GM21515 (cell line): ENCODE data around the gene USP3.
"Not testable (repeated sequence)": the region's sequence is repeated elsewhere in the genome, so short reads cannot be mapped to it uniquely, and the experiment has no call there.

Experiments used
- ATAC-seq: cut with Tn5 transposase; IDR thresholded peaks from one replicate; pipeline ENCODE4 v1.9.1; 2021; ENCODE audit not compliant: unreplicated experiment

USP3 gene

DNA sequence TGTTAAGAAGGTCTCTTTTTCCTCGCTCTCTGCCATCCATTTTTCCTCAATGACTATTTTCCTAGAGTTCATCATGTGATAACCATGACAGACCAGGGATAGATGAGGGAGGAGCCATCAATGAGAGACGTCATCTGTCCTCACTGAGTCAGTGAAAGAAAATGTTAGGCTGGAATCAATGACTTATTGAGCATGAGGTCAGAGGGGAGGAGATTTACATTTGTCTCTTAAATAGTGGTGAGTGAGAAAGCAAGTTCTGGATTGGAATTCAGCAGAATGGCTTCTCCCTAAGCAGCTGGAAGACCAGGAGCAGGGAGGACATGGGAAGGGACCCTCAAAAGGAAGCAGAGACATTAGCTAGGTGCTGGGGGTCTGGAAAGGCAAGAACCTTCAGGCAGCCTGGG, 28.2 kb upstream of the USP3 start:
- ATAC-seq = no peak

DNA sequence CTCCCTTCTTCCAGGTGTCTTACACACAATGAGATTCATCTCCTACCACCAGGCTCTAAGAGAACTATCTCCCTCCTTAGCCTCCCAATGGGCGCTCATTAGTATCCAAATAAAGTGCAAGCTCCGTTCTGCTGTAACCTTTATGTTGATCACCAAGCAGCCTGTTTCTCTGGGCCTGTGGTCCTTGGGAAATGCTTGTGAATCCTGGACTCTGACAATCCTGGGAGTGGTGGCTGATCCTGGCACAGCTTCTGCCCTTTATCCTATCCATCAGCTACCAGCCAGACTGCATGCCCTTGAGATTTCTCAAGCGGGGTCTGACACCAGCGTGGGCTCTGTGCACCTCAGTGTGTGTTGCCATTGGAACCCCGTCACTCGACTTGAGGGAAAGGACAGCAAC, 26.1 kb upstream of the USP3 start:
- no peak for ATAC-seq

DNA sequence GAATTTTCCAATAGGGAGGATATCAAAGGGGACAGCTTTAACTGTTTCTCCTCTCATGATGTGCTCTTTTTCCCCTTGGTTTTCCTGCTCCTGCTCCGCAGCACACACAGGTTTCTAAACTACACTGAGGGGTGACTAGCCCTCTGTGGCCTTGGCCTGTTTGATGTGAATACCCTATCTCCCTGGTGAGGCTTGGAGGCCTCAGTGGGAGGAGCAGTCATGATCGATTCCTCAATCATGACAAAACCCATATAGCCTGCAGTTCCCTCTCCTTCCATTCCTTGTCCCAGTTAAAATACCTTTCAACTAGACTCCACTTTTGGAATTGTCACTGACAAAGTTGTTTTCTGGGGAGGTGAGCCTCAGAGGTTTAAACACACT, 24.0 kb upstream of the USP3 start:
- ATAC-seq = no peak

DNA sequence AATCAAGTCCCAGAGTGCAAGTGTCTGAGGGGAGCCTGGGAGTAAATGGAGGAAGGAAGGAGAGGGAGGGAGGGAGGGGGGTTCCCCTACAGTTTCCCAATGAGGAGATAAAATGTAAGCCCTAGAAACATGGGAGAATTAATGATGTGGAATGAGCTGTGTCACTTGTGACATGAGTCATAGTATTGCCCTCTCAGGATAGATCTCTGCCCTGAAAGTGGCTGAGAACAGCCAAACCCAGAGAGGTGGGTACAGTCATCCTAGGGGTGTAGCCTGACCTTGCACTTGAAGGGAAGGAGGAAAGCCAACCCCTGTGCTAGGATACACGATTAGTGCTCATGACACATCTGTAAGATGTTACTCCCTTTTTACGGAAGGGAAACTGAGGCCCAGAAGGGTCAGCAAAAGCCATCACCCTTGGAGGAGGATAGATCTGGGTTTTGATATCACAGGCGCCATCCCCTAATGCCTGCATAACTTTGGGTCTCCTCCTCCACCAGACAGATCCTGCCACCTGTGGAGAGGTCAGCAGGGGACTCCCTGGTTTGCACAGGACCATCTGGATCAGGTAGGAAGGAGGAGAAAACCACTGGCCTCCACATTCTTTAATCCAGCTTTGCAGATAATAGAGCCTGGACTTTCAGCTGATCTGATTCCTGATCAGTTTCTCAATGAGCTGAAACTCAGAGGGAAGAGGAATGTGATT, 23.1 kb upstream of the USP3 start:
- ATAC-seq = no peak

DNA sequence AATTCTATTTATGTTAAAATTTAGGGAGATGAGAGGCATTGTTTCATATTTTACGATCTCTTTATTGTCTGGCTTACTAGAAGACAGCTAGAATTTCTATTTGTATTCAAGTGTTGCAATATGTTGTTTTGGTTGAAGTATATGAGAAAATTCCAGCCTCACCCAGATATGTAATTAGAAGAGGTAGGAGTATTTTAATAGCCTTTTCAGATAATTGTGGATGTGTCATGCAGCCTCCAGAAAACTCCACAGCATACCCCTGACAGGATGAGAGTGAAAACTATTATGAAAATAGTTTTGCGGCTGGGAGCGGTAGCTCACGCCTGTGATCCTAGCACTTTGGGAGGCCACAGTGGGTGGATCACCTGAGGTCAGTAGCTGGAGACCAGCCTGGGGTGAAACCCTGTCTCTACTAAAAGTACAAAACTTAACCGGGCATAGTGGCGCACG, 21.5 kb upstream of the USP3 start:
- ATAC-seq = no peak

DNA sequence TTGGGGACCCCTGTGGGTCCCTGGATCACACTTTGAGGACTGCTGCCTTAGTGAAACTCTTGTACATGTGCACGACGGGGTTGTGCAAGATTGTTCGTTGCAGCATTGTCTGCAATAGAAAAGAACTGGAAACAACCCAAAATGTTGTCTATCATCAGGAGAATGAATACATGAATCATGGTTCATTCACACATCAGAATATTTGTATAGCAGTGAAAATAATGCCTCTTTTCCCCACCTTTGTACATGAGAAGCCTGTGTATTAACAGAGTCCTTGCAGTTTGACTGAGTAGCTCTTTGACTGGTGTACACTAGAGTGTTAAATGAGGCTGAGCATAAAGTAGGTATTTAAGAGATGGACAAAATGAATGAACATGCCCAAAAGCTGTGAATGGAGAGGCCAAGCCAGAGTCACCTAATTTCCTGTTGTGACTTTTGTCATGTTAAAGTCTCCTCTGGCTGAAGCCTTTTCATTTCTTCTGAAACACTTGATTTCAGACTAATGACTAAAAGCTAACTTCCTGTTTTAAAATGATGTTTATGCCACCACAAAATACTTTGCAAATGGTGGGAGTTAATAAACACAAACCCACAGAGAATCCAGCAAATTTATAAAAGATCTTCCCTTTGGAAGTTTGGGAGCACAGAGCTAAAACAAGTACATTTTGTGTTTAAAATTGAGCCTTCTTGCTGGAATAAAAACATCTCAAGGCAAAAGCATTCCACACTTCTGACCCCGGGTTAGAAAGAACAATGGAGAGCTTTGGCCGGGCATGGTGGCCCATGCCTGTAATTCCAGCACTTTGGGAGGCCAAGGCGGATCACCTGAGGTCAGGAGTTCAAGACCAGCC, 20.6 kb upstream of the USP3 start:
- no peak for ATAC-seq

DNA sequence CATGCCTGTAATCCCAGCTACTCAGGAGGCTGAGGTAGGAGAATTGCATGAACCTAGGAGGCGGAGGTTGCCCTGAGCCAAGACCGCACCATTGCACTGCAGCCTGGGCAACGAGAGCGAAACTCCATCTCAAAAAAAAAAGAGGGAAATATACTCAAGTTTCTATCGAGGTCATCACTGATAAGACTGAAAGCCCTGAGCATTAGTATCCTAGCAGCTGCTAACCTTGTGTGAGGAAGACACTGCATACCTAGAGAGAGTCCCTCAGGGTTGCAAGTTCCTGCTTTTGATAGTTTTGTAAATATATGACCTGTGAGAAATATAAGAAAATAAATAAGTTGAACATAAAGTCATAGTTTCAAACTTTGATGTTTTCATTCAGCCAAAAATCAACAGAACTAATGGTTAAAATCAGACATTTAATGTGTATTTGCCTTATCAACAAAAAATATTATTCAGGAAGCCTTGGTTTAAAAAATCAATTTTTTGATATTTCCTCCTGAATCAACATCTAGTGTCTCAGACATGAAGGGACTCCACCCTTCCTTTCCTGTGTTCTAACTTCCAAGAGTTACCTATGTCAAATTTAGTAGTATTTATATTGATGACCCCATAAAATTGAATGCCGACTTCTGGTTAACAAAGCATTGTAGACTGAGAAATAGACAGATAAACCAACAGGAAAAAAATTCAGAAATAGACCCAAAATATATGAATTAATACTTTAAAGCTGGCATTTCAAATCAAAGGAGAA, 19.8 kb upstream of the USP3 start:
- ATAC-seq = no peak

DNA sequence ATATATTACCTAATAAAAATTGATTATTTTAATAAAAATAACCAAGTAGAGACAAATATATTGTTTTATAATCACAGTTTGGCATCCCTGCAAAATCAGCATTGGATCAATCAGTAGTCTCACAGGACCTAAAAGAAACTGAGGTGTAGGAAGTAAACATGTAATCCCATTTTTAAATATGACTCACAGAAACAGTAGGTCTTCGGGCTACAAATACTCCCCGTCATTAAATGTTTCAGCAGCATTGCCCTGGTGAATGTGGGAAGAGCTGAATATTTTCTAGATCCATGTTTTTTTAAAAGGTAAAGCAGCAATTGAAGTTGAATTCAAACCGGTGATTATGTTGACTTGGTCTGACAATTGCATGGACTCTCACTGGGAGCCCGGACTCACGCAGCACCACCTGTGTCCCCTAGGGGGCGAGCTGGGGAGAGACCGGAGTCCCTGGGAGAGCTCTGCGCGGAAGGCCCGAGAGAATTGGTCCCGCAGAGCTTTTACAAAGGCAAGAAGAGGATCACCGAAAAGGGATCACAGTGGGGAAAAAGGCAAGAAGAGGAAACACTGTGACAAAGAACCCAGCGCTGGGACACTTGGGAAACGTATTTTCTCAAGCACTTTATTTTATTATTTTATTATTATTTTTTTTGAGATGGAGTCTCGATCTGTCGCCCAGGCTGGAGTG, 17.2 kb upstream of the USP3 start:
- peak; percentile 47 for ATAC-seq

DNA sequence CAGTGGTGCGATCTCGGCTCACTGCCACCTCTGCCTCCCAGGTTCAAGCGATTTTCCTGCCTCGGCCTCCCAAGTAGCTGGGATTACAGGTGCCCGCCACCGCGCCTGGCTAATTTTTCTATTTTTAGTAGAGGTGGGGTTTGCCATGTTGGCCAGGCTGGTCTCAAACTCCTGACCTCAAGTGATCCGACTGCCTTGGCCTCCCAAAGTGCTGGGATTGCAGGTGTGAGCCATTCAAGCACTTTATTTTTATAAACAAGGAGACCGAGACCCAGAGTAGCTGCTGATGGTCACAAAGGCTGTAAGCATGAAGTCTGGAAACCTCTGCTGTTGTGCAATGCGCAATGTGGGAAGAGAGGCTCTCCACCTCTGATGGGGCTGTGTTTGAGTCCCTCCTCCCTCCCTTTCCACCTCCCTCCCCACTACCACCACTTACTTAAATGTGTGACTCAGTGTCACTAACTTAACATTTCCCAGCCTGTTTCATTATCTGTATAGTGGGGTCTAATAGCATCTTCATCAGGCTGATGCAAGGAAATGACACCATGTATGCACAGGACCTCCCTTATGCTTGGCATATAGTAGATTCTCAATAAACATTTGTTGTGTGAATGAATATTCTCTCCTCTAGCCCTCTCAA, 16.5 kb upstream of the USP3 start:
- ATAC-seq = not testable (repeated sequence)

DNA sequence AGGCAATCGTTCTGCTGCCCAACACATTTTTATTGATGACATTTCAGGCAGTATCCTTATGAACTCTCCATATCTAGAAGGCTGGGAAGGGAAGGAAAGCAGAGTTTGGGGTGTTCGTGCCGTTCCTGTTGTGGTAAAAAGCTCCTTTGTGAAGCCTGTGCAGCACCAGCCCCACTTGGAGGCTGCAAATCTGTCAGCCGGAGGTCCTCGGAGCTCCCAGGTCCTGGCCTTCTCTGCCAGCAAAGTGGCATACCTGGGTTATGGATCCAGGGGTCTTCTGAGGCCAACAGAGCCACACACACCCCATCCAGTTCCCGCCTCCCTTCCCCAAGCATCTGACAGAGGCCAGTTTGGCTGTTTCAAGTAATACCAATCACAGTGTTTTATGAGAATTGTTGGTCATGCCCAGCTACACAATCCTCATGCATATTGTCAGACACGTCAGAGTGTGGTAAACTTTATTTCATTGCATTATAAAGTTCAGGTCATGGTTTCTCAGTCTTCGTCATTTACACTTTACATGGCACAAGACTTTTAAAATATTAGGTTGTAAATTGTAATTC, 15.9 kb upstream of the USP3 start:
- ATAC-seq = no peak

DNA sequence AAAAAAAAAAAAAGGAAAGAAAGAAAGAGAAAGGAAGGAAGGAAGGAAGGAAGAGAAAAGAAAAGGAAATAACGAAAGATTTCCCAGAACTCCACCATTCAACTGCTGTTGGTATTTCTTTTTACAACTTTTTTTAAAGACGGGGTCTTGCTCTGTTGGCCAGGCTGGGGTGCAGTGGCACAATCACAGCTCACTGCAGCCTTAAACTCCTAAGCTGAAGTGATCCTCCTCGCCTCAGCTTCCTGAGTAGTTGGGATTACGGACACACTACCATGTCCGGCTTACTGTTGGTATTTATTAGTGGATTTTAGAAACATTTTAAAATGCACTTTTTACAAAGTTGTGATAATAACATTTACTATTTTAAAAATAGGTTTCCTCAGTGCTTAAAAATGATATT, 15.0 kb upstream of the USP3 start:
- ATAC-seq = no peak

DNA sequence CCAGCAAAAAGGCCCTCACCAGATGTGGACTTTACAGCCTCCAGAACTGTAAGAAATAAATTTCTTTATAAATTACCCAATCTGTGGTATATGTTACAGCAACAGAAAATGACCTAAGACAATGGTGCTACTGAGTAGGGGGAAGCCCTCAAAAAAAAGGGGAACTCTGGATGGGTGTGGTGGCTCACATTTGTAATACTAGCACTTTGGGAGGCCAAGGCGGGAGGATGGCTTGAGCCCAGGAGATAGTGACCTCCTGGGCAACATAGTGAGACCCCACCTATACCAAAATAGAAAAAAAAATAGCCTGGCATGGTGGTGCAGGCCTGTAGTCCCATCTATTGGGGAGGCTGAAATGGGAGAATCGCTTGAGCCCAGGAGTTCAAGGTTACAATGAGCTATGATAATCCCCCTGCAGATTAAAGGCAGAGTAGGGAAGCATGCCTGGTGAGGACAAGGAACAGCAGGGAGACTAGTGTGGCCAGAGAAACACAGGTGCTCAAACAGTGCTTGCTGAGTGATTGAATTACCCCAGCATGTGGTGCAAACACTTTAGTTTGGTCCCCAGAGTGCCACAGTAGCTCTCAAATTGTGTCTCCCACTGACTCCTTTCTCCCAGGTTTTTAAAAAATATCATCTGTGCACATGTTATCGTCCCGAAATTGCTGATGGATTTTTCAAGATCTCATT, 13.9 kb upstream of the USP3 start:
- no peak for ATAC-seq

DNA sequence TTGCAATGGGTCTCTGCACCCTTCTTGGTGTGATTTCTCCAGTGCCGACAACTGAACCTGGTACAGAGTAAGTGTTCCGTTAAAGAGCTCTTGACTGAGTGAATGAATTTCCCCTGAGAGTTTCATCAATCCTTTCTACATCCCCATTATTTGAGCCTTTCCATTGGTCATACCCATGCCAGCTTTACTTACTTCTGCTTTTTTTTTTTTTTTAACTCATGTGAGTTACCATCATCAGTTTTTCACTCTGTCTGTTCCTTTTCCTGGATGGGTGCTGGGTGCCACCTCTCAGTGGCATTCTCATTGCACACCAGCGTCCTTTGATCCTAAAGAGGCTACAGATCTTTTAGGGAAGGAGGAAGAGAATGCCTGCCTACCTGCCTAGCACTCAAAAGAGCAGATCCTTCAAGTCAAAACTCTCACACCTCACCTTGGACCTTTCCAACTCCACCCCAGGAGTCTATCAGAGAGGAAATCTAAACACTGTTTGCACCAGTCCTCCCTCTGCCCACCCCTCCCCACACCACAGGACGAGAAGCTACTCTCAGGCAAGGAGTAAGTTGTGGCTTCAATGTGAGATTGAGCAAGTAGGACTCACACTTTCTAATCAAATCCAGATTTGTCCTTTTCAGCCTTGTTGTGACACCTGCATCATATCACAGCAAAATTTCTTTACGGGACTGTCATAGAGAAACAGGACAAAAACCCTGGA, 13.1 kb upstream of the USP3 start:
- no peak for ATAC-seq

DNA sequence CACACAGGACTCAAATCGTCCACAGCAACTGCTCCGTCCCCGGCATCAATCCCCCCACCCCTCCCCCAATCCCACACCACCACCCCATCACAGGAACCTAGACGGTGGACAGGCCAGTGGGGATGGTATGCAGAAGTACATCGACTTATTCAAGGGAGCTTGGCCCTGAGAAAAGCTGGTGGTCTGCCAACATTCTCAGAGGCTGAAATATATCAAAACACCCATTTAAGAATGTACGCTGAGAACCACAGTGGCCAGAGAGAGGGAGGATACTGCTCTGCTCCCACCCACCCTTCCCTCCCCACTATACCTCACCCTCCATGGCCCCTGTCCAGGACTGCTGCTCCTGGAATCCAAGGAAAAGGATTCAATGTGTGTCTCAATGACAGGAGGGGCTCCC, 12.4 kb upstream of the USP3 start:
- no peak for ATAC-seq

DNA sequence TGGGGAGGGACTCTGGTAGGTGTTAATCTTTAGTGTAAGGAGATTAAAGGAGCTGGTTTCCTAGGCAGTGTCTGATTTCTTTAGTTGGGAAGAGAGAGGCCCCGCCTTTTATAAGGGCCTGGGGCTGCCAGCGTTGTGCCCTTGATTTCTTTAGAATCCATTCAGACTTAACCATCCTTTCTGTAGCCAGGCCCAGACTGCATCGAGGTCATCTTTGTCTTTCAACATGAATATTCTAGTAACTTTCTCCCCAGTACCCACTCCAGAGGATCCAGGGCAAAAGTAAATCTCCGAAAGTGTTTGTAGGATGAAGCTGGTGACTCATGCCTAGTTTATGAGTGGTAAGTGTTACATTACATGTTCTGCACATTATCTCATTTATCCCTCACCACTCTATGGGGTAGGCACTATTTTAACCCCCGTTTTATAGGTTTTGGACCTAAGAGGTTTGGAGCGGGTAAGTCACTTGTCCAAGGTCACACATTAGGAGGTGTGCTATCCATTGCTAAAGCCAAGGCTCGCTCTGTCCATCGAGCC, 11.8 kb upstream of the USP3 start:
- no peak for ATAC-seq

DNA sequence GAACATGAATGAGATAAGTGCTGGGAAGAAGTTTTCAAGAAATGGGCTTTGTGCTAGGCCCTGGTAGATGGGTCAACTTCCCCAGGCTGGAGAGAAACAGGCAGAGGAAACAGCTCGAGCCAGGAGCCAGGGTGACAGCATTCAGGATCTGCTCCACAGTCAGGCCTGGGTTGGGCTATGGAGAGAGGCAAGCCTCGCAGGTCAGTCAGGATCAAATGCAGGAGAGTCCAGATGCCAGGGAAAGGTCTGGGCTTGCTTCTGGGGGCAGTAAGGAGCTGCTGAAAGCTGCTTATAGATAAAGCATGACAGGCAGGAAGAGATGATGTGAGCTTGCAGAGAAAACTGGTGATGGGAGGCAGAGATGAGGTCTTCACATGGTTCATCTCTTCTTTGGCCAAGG, 11.0 kb upstream of the USP3 start:
- no peak for ATAC-seq

DNA sequence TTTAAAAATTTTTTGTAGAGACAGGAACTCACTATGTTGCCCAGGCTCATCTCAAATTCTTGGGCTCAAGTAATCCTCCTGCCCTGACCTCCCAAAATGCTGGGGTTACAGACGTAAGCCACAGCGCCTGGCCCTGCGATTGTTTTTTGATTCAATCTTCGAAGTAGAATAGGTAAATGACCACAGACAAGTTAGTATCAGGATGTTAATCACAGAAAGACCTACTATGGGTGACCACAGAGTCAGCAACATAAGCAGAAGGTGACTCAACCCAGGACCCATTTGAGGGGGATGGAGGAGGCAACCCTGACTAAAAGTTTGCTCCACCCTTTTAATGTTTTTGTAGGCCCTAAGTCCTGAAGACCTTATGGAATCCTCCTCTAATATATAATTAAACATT, 10.0 kb upstream of the USP3 start:
- no peak for ATAC-seq

DNA sequence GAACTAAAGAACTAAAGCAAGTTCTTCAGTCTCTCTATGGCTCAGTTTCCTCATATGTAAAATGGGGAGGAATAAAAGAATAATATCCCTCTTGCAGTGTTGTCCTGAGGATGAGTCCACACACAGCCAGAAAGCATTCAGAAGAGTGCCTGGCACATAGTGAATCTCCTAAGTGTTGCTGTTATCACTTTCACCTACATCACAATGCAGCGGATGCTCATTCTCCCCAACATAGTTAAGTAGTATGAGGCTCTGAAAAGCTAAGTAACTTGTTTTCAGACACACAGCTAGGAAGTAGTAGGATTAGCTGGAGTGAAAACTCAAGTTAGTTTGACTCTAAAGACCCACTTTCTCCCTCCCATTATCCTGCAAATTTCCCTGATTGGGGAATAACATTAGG, 9.1 kb upstream of the USP3 start:
- no peak for ATAC-seq
